ENCODE results near the gene RAD18.

DNA sequence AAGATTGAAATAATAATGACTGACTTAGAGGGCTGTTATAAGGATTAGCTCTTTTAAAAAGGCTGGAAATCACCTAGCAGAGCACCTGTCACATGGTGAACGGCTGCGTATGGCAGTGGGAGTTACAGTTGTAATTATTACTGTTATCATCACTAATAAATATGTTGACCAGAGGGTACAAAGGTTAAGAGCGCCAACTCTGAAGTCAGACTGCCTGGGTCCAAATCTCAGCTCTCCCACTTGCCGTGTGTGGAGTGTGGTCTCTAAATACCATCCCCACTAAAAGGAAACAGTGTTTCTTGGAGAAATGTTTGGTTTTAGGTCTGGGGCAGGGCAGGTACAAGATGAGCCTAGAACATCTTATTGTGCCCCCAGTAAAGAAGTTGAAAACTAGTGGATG is 6.0 kb upstream of the RAD18 start:
- TF ChIP-seq, protein P1, sequence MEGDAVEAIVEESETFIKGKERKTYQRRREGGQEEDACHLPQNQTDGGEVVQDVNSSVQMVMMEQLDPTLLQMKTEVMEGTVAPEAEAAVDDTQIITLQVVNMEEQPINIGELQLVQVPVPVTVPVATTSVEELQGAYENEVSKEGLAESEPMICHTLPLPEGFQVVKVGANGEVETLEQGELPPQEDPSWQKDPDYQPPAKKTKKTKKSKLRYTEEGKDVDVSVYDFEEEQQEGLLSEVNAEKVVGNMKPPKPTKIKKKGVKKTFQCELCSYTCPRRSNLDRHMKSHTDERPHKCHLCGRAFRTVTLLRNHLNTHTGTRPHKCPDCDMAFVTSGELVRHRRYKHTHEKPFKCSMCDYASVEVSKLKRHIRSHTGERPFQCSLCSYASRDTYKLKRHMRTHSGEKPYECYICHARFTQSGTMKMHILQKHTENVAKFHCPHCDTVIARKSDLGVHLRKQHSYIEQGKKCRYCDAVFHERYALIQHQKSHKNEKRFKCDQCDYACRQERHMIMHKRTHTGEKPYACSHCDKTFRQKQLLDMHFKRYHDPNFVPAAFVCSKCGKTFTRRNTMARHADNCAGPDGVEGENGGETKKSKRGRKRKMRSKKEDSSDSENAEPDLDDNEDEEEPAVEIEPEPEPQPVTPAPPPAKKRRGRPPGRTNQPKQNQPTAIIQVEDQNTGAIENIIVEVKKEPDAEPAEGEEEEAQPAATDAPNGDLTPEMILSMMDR (IDR thresholded peaks at IDR 0.05): no peak
- TF ChIP-seq POLR2A (IDR thresholded peaks at IDR 0.05): no peak

All from ovary (tissue), 3 donors.